LNCAP (cell line): Measurements from ENCODE around the gene LRP2.

ENCODE experiments used
- TF ChIP-seq, protein P1 (sequence below): fragments of 450-650 bp; IDR thresholded peaks from 2 replicates; pipeline ENCODE4 v1.5.1; 2017; ENCODE audit warnings: mild to moderate bottlenecking

Gene LRP2

DNA sequence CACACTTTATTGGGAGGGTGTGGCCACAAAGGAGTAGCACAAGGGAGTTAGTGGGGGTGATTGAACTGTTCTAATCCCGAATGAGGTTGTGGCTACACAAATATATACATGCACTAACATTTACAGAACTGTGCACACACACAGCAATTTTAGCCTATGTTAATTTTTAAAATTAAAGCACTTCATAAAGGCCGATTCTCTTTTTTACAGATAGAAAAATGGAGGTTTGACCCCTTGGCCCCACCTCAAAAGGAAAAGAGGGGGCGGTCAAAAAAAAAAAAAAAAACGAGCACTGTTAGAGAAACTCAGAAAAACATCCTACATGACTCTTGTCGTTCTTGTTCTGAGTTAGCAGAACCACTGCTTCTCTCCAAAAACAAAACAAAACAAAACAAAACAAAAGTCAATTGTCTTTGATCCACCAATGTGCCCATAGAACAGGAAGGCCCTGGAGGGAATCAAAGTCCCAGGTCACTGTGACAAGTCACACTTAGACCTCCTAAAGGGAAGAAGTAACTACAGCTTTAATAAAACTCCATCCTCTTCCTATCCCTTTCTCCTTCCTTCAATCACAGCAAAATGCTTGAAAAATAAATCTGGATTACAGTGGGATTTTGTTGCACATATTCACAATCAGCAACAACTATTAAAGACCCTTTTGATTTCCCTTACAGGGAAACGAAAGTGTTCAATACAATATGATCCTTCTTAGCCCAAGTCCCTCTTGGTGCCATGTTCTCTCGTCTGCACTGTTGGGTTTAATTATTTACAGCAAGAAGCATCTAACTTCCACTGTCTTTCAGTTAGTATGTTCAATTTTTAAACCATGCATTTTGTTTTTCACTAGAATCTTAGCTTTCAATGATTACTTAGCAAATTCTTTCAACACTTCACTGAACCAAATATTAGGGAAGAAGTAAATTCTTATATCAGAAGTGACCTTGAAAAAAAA is 16.6 kb downstream of the LRP2 start:
- TF ChIP-seq, protein P1, sequence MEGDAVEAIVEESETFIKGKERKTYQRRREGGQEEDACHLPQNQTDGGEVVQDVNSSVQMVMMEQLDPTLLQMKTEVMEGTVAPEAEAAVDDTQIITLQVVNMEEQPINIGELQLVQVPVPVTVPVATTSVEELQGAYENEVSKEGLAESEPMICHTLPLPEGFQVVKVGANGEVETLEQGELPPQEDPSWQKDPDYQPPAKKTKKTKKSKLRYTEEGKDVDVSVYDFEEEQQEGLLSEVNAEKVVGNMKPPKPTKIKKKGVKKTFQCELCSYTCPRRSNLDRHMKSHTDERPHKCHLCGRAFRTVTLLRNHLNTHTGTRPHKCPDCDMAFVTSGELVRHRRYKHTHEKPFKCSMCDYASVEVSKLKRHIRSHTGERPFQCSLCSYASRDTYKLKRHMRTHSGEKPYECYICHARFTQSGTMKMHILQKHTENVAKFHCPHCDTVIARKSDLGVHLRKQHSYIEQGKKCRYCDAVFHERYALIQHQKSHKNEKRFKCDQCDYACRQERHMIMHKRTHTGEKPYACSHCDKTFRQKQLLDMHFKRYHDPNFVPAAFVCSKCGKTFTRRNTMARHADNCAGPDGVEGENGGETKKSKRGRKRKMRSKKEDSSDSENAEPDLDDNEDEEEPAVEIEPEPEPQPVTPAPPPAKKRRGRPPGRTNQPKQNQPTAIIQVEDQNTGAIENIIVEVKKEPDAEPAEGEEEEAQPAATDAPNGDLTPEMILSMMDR: no peak

DNA sequence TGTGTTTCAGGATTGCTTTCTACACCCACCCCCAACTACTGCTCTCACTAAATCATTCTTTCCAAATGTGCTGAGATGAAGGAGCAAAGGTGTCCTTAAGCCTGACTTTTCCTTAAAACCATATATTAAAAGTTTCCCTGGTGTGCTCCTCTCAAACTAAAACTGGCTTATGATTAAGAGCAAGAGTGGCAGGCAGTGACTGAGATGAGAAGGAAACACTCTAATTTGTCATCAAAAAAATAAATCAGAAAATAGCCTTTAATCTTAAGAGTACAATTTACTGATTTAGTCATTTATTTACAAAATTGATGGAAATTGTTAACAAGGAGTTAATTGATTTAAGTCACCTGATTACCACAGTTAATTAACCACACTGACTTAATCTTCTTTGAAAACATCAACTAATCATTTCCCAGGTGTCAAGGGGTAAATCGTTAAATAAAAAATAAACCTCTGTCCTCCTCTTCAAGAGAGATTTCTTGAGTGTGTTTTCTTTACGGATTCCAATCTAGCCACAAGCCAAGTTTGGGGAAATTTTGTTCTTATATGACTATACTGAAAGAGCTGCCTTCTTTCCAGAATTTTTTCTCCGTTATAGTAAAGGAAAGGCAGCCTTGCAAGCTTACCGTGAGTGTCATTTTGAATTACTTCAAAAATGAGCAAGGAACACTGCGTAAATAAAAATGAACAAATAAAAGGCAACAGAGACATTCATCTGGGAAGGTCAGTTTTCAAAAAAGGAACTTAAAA is 17.4 kb downstream of the LRP2 start:
- TF ChIP-seq, protein P1: no peak

DNA sequence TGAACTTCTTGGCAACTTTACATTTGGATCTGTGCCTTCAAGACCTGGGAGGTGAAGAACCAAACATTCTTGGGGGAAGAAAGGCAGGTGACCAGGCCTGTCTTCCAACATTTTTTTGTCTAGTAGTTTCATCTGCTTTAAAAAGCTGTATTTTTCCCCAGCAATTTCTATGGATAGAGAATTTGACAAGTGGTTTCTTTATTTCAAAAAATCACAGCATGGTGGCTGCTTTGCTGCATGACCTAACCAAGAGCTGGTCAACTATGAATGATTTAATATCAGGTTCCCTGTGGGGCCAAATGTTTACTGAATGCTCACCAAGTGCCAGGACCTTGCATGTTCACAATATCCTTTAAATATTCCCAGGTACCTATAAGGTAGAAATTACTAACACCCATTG is 19.1 kb downstream of the LRP2 start:
- TF ChIP-seq, protein P1: no peak

DNA sequence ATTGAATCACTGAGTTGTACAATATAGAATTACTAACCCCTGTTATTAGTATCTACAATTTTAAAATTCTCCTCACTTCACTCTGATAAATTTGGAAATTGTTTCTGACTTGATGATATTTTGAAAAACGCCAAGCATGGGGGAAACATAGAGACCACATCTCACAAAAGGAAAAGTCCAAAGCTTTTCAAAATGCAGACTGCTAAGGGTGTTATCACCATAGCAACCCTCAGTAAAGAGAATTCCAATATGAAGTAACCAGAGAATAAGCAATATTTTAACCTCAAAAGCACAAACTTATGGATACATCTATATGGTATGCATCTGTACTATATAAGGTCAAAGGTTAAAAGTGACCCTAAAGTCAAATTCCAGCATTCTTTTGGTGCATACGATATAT is 22.7 kb downstream of the LRP2 start:
- TF ChIP-seq, protein P1: no peak

DNA sequence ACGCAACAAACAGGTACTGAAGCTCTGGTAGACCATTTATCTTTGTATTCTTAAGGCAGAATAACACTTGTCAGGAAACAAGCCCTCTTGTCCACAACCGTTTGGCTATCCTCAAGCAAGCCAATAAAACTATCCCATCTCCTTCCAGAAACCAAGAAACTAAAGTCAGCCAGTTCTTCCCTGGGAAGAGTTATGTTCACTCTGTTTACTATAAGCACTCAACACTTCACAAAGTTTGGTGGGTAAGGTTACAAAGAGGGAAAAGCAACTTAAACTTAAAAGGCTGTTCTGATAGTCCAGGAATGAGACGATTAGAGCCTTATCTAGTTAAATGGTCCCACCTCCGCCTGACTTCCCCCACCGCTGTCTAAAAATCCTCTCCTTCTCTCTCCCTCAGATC is 25.6 kb downstream of the LRP2 start:
- TF ChIP-seq, protein P1: no peak

DNA sequence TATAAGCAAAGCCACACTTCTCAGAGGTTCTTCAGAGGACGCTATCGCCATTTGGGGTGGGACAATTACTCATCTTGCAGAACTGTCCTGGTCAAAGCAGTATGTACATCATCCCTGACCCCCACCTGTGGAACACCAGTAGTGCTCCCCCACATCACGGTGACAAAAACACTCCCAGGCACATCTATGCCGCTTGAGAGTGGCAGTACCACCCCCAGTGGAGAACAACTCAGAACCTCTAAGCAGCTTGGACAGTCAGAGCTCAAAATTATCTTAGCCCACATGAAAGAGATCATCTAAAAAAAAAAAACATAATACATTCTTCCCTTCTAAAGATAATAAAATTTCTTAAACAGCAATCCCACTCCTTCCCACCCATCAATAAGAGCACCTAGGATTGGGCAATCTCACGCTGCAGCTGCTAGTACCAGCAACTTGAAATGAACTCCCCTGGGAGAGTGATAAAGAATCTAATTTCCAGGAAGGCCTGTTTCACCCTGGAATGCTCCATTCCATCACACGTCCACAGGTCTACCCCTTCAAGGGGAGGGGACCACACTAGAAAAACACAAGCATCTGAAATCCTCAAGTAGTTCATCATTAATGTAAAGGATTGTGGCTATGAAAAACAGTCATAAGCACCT is 31.7 kb downstream of the LRP2 start:
- TF ChIP-seq, protein P1: no peak

DNA sequence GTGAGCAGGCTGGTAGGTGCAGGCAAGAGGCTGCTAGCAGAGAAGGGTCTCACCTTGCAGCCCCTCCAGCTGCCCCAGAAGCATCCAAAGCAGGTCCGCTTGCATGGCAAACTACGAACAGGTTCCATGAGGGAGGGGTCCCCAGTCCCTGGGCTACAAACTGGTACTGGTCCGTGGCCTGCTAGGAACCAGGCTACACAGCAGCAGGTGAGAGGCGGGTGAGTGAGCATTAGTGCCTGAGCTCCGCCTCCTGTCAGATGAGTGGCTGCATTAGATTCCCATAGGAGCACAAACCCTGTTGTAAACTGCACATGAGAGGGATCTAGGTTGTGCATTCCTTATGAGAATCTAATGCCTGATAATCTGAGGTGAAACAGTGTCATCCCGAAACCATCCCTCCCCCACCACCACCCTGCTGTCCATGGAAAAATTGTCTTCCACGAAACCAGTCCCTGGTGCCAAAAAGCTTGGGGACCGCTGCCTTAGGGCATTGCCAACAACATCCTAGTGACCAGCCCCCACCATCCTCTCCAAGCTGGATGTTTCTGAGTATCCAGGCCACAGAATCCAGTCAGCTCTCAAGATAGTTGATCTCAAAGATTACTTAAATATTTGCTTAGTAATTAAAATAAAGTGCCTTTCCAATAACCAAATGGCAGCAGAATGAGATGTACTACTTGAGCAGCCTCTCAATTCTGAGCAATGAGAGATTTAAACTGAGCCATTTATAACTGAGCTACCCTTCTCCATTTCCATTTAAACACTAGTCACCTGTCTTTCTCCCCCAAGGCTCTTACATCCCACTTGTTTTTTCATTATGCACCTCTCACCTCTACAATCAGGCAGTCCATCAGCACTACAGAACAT is 32.4 kb downstream of the LRP2 start:
- TF ChIP-seq, protein P1: no peak
